Retina (tissue), 1 donor: ENCODE results near the gene CNTFR.
"Not testable (repeated sequence)": the region's sequence is repeated elsewhere in the genome, so short reads cannot be mapped to it uniquely, and the experiment has no call there.

Experiments
- DNase-seq: peaks from one replicate; pipeline ENCODE4 v3.0.0-alpha.2; 2016

The CNTFR gene

DNA sequence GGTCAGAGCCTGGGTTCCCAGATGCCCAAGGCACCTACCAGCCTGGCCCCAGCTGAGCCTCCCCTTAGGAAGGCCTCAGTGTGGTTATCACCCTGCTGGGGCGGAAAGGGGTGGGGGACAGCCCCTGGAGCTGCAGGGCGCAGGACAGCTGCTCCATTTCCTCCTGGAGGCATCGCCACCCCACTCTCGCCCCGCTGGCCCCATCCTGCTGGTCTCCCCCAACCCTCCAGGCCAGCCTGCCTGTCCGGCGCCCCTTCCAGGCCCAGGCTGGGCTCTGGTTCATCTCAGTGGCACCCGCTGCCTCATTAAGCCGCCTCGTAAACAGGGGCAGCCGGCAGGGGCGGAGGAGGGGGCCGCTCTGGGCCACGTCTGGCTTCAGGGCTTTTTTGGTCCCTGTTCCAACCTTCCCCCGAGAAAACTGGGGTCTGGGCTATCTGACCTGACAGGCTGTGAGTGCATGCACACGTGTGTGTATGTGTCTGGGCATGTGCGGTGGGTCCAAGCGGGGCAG is 36.0 kb downstream of the CNTFR start:
- DNase-seq: peak; percentile 49

DNA sequence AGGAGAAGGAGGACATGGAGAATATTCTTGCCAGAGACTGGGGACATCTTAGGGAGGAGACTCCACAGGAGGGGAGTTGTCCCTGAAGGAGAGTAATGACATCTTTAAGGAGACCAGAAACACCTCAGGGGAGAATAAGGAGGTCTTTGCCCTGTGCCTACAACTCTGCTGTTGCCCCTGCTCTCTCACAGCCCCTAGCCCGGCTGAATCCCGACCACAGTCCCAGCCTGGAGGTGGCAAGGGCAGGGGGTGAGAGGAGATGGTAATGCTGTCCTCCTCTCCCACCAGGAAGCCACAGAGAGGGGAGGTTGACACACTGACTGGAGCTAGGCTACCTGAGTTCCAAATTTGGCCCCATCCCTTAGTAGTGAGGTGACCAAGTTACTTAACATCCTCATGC is 36.5 kb downstream of the CNTFR start:
- DNase-seq: no peak

DNA sequence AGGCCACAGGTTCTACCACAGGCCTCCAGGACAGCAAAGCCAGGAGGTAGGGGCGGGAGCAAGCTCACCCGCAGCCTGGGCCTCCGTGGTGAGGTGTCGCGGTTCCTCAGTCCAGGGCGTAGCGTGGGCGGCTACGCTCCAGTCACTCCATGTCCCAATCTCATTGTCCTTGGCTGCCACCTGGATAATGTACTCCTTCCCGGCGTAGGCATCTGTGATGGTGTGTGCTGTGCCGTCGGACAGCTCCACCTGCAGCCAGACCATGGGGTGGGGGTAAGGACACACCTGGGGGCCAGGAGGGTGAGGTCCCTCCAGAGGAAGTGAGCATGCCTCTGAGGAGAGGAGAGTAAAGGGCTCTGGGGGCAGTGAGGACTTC is 36.9 kb downstream of the CNTFR start:
- DNase-seq: no peak

DNA sequence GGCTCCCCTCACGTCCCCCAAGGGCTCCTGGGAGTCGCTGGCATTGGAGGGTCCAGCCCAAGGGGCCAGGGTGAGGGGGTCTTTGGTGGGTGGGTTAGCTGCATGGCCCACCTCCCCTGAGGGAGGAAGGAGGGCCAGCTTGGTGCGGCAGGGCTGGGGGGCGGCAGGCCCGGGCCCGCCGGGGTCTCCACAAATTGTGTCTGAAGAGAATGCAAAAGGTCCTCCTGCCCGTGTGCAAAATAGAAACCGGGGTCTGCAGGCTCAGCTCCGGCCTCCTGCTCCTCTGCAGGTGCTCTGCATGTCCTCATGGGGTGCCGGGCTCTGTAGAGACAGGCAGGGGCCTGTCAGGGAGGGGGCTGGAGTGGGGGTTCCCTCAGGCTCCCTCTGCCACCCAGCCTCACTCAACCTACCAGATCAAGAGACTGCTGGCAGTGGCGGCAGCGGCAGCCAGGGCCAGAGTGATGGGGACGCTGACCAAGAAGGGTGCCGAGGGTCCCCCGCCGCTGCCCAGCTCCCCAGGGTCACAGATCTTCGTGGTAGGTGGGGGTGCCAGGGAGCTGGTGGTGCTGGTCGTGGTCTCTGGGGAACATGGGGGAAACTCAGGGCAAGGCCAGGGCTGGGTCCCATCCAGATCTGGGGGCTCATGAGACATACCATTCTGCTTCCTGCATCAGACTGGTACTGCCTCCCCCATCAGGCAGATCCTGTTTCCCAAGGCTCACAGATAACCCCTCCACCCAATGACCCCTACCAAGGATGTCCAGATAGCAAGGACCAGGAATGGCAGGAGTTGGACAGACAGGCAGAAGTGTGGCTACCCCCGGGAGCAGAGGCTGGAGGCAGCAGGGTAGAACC is 37.5 kb downstream of the CNTFR start:
- DNase-seq: no peak

DNA sequence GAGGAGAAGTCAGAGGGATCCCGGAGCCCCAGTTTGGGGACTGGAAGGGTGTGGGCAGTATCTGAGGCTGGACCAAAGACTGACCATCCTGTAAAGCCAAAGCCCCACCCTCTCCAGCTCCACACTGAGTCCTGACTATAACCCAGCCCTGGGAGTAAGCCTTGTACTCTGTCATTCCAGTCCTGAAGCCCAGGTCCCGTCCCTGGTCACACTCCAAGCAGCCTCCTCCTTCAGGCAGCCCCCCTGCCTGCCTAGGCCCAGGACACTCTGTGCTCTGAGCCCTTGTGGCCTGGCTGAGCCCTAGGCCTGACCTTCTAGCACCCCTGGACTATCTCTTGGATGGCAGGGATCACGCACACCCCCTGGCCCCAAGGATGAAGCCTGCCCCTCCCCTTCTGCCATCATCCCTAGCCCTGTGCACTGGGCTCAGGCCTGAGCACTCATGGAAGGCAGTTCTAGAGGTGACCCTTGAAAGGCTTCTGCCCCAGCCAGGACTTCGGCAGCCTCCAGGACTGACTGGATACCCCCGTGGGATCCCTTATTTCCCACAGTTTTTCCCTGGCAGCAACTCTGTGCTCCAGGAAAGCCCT is 38.7 kb downstream of the CNTFR start:
- DNase-seq: no peak

DNA sequence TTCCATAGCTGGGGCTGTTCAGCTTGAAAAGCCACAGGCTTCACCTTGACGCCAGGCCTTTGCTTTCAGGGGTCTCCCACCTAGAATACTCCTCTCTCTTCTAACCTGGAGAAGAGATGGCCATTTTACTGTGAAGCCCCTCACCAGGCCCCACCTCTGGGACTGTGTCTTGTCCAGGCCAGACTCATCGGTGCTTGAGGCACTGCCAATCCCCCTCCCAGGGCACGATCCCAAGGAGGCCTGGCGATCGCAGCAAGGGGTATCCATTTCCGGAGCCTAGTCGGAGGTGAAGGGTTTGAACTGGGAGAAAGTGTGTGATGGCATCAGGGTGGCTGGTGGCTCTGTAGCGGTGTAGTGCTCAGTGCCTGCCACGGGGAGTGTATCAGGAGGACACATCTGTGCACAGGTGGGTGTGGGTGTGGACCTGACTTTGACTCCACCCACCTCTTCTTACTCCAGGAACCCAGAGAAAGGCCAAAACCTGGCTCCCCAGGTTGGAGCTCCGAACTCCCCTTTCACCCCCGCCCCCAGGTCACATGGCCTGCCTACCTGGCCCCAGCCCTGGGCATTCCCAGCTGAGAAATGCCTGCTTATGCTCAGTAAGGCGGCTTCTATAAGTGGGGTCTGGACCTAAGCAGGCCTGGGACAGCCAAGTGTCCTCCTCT is 39.4 kb downstream of the CNTFR start:
- DNase-seq: no peak

DNA sequence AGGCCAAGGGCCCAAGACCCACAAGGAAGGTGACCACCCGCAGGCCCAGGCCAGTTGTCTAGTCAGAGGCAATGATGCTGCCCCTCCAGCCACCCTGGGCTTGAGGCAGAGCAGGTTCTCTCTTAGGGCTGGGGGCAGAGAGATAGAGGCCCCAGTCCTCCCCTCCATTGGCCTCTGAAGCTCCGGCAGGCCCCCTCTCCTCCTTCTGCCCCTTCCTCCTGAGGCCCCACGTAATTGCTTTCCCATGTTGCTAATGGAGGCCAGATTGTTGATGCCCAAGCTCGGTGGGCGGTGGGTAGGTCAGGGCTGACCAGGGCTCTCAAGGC is 40.2 kb downstream of the CNTFR start:
- no peak for DNase-seq

DNA sequence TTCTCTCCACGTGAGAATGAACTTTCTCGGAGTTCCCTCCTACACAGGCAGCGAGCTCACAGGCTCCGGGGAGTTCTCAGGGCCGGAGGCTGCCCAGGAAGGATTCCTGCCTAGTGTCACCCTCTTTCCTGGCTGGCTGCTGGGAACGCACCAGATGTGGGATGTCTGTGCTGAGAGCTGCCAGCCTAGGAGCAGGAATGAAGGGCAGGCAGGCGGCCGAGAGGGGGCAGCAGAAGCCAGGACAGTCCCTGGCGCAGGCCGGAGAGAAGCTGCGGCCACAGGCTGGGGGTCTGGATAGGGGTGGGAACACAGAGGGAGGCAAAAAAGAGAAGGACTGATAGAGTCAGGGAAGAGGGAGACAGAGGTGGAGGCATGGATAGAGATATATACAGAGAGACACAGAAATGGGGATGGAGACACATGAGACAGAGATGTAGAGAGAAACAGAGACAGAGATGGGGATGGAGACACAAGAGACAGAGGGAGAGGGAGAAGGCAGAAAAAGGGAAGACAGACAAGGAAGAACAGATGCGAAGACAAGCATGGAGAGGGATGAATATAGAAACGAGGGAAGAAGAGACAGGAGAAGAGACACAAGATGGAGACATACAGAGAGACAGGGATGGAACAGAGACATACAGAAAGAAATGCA is 41.4 kb downstream of the CNTFR start:
- DNase-seq: peak; percentile 90

DNA sequence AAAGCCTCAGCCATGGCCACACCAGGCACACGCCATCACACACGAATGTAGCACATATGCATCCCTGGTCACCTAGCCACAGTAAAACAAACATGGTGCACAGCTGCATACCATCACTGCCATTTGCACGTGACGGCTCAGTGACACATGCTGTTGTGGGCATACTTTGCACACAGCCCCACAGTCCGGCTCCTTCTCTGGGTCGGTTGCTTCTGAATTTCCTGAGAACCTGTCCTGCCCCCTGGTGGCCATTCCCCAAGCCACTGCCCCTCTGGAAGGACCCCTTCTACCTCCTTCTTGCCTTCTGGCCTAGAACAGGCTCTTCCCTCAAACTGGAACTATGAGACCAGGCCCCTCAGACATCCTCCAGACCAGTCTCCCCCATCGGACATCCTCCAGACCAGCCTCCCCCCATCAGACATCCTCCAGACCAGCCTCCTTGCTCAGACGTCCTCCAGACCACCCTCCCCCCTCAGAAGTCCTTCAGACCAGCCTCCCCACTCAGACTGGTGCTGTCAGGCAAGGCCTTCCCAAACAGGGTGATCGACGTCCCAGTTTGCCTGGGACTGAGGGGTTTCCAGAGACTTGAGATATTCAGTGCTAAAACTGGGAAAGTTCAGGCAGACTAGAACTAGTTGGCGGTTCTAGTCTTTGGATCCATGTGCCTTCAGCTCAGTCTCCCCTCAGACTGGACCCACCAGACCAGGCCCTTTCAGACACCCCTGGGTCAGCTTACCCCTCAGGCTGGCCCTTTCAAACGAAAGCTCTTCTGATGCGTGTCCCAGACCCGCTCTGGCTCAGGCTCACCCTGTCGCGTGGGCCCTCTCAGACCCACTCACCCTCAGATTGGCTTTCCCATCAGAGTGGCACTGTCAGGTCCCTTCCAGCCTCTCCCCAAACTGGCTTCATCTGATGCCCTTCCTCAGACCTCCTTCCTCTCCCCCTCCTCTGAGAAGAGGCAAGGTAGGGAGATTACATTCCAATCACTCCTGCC is 42.4 kb downstream of the CNTFR start:
- peak; percentile 74 for DNase-seq

DNA sequence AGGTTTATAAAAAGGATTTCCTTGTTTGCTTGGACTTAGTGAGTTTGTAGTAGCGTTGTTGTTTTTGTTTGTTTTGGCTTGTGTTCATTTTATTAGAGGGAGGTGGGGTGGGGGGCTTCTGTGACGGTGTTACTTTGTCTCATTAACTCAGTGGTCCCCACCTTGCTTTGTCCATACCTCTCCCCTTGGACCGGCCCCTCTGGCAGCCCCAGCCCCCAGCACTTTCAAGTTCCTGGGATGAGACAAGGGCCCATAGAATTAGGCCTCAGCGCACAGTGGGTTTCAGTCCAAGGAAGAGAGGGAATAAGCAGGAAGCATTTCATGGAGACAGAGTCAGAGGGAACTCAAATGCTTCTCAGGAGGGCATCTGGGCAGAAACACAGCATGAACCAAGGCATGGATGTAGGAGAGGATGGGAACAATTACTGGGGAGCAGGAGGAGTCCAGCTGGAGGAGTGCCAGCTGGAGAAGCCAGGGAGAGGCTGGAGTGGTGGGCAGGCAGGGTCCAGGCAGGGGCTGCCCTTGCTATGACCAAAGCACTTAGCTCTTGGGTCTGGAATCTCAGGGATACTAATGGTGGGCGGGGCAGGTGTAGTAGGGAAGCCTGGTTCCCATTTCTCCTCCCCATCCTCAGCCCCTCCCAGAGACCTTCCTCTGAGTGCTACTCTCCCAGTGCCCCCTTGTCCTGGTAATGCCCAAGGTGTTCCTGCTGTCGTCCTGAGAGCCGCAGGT is 43.3 kb downstream of the CNTFR start:
- no peak for DNase-seq

DNA sequence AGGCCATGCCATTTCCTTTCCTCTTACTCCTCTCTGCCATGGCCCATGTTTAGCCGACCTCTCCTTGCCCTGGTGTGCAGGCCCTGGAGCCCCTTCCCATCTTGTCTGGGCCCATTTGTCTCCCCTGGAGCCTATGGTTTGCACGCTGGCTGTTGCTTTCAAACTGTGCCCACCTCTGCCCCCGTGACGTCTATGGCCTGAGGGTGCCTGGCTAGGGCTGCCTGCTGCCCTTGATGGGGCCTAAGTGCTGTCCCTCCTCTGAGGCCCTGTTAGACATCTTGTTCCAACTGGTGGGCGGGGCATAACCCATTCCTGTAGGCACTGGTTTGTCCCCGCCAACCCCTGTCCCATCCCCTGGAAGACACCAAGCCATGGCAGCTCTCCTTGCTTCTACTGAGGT is 44.0 kb downstream of the CNTFR start:
- DNase-seq: no peak

DNA sequence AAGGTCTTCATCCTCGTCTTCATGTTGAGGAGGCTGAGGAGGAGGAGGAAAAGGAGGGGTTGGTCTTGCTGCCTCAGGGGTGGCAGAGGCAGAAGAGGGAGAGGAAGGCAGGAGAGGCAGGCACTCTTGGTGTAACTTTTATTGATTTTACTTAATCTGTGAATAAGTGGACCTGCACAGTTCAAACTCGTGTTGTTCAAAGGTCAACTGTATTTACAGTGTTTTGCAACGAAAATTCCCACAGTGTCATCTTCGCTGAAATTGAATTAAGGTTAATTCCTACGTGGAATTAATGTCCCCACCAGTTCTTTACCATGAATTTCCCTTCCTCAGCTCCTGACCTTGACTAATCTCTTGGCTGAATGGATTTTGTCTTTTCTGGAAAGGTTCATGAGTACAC is 45.5 kb downstream of the CNTFR start:
- DNase-seq: no peak

DNA sequence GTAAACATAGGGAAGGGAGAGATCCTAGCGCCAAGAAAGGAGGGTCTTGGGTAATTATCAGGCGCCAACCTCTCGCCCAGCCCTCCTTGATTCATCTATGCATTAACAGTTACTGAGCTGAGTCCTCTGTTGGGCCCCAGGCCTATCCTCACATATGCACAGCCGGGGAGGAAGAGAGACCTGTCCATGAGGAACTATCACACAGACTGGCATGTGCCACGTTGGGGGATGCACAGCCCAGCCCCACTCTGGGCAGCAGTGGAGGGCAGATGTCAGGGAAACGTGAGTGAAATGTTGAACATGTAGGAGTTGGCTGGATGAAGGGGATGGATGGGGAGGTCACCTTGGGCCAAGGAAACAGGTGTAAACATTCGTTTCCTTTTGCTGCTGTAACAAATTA is 48.0 kb downstream of the CNTFR start:
- DNase-seq: no peak

DNA sequence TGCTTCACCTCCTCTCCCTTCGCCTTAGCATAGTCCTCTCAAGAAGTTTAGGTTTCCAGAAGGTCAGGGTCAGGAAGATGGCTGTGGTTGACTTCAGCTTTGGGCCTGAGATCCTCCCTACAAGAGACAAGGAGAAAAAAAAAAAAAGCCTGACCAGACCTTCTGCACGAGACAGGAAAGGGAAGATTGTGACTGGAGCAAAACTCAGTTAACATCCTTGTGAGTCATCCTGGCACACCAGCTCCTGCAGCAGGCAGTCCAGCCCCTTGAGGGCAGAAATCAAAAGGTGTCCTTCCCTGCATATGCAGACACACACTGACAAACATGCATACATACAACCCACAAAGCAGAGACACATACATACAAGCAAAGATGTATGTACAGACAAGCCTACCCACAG is 48.7 kb downstream of the CNTFR start:
- no peak for DNase-seq

DNA sequence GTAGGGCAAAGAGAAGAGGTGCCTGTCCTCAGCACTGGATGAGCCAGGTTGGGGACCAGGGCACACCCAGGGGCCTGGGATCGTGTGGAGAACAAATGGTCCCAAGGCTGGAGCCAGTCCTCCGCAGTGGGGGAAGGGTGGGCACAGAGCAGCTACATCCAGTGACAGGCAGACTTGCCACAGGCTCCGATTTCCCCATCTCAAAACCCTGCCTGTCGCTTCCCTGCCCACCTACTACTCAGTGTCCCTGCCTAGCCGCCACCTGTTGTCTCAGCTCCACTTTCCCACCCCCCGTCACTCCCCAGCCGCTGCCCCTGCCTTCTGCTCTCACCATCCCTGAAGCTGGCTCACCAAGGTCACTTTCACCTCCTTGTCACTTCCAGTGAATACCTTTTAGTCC is 52.8 kb downstream of the CNTFR start:
- no peak for DNase-seq

DNA sequence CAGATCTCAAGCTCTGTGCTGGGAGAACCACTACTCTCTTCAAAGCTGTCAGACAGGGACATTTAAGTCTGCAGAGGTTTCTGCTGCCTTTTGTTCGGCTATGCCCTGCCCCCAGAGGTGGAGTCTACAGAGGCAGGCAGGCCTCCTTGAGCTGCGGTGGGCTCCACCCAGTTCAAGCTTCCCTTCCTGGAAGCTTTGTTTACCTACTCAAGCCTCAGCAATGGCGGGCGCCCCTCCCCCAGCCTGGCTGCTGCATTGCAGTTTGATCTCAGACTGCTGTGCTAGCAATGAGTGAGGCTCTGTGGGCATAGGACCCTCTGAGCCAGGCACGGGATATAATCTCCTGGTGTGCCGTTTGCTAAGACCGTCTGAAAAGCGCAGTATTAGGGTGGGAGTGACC is 57.5 kb downstream of the CNTFR start:
- not testable (repeated sequence) for DNase-seq

DNA sequence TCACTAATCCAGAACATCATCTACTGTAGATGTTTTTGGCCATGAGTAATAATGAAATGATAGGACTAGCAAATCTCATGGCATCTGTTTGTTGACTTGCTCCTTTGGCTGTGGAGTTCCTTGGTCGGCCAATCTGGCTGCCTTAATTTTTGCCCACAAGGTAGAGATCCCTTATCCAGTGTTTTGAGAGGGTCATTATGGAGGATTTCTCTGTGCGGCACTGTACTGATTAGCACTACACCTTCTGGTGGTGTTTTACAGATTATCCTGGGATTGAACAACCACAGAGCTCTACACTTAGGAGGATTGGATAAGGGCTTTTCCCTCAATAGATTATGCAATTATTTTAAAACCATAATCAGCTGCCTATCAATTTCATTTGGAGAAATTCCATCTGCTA is 63.5 kb downstream of the CNTFR start:
- no peak for DNase-seq

DNA sequence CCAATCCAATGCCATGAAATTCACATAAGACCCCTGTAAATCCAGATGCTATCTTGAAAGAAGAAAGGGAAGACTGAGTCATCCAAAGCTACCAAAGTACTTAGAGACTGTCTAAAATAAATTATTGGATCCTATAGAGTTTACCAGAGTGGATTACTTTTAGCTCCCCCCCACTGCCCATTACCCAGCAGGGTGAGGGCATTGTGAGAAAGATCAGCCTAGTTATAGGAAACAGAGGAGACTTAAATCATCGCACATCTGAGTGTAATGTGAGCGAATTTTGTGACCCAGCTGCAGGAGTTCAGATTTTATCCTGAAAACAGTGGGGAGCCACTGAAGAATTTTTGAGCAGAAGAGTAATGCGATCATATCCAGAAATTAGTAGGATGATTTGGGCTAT is 65.2 kb downstream of the CNTFR start:
- DNase-seq: no peak

DNA sequence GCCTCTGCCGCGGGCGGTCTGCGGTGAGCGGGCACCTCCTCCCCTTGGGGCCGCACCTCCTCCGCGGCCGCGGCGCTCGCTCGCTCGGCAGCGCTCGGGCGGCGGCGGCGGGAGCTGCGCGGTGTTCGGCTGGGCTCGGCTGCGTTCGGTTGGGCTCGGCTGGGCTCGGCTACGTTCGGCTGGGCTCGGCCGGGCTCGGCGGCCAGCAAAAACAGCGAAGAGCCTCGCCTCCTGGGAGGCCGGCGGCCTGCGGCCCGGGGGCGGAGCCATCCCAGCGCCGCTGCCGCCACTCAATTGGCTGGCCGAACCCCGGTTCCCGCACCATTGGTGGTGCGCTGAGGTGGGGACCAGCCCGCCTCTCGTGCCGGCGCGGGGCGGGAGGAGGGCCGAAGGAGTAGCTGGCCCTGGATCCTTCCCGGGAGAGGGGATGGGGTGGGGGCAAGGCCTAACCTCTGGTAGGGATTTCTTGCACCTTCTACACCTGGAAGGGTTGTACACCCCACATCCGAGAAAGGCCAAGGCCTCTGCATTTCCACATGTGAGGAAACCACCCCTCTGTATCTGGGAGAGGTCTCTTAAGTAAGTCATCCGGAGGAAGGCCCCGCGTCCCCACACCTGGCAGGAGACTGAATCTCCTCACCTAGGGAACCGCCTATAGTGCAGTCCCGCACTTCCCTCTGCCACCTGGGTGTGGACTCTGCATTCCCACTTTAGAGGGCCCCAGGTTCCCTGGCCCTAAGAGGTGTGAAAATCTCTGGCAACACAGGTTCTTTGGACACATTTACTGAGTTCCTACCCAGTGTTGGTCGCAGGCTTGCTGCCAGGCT is 66.3 kb downstream of the CNTFR start, which contains the start of gene ENHO:
Gene ENHO (minus strand): TSS at position 20 of the 827 bp plus-strand sequence. CDS start 1,295 bp downstream, outside the sequence.
- DNase-seq: peak; percentile 98

DNA sequence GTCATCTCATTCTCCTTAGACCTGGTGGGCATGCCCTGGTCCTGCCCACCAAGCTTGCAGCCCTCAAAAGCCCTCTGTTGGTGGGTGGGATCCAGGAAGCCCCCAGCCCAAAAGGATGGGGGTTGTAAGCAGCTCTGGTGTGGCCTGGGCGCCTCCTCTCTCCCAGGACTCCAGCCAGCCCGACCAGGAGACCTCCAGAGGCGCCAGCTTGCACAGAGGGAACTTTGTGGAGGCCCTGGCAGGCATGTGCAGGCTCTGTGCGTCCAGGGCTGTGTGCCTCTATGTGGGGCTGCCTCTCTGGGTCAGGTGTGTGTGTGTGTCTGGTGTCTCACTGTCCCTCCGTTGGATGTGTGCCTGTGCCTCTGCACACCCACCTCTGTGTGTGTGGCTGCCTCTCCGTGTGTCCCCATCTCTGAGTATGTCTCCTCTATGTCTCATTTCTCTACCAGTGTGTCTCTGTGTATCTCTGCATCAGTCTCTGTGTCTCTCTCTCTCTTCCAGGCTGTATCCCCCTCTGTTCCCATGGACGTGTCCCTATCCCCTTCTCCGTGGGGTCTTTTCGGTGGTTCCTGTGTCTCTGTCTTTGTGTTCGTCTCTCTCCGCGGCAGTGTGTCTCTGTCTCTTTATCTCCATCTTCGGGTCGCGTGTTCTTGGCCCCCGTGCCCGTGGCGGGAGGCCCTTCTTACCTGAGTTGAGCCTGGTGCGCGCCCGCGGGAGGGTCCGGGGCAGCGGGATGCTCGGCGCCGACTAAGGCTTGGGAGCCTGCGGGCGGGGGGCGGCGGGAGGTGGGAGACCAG is 67.2 kb downstream of the CNTFR start:
- peak; percentile 58 for DNase-seq
